A549 (cell line): ENCODE data around the gene TYRO3. TPM values are rescaled to one million over a fixed set of nuclear protein-coding genes. Genes with fewer than 3 reads are reported as not detected.
"Not testable (repeated sequence)": the region's sequence is repeated elsewhere in the genome, so short reads cannot be mapped to it uniquely, and the experiment has no call there.

Source experiments
- ATAC-seq, 2 experiments: fragments of 200-7000 bp in 1 of 2; fragments of >200 bp in 1 of 2; cut with Nextera tagmentation in 1 of 2; cut with Tn5 transposase in 1 of 2; 3 replicates each; pipeline versions ENCODE4 v1.8.0 to v1.9.1; 2018 to 2020; ENCODE audit warnings: mild to moderate bottlenecking in 1 of 2, moderate library complexity in 1 of 2
- CTCF ChIA-PET: fragments of 300-600 bp; sonication (Branson Sonifier 250); formaldehyde crosslinking; extraction: SDS; loops from one replicate; lab custom pipeline; 2021; ENCODE audit warnings: antibody characterized with exemption, inconsistent platforms; lab: Yijun Ruan, JAX
- POLR2A ChIA-PET: fragments of 350-600 bp; formaldehyde crosslinking; extraction: SDS; loops from one replicate; lab custom pipeline; 2021; ENCODE audit warnings: antibody characterized with exemption, inconsistent platforms; lab: Yijun Ruan, JAX
- DNase-seq, 2 experiments: peaks; one replicate each; pipeline versions ENCODE4 v3.0.0 to v3.0.0-alpha.2; 2011 to 2016; ENCODE audit warnings: low read depth in 1 of 2, low spot score in 1 of 2
- FAIRE-seq: peaks from 2 replicates; lab custom pipeline; 2011; peaks lifted over from hg19 to GRCh38; lab: Jason Lieb, UNC
- H3K27ac ChIP-seq, 2 experiments: fragments of >200 bp; sonication (Bioruptor Twin); formaldehyde crosslinking; 3 replicates each; pipeline ENCODE4 v1.5.1; 2016 to 2017
- H3K4me1 ChIP-seq: fragments of >200 bp; sonication (Bioruptor Twin); formaldehyde crosslinking; 3 replicates; pipeline ENCODE4 v1.6.1; 2016
- H3K4me2 ChIP-seq: fragments of >200 bp; sonication (Bioruptor Twin); formaldehyde crosslinking; 3 replicates; pipeline ENCODE4 v1.6.1; 2016
- H3K4me3 ChIP-seq: fragments of >200 bp; sonication (Bioruptor Twin); formaldehyde crosslinking; 3 replicates; pipeline ENCODE4 v1.5.1; 2016
- H3K9me3 ChIP-seq: fragments of >200 bp; sonication (Bioruptor Twin); formaldehyde crosslinking; 3 replicates; pipeline ENCODE4 v1.6.1; 2016
- ATOH8 ChIP-seq: fragments of 250-450 bp; sonication (Bioruptor Pico); IDR thresholded peaks from 2 replicates; pipeline ENCODE4 v1.5.0; 2020; ENCODE audit warnings: low read depth, mild to moderate bottlenecking, moderate library complexity
- CTCF ChIP-seq: fragments of >200 bp; sonication (Bioruptor Twin); formaldehyde crosslinking; IDR thresholded peaks from 3 replicates; pipeline ENCODE4 v1.5.1; 2016
- E2F6 ChIP-seq: IDR thresholded peaks from 2 replicates; pipeline ENCODE4 v1.6.1; 2012; ENCODE audit warnings: low read depth, borderline replicate concordance
- EP300 ChIP-seq, 2 experiments: fragments of >200 bp; sonication (Bioruptor Twin); formaldehyde crosslinking; IDR thresholded peaks; 2 replicates in 1 of 2; 3 replicates in 1 of 2; pipeline ENCODE4 v1.6.1; 2016 to 2017
- FOSB ChIP-seq: fragments of 250-450 bp; sonication (Bioruptor Pico); IDR thresholded peaks from 2 replicates; pipeline ENCODE4 v1.5.0; 2020; ENCODE audit warnings: mild to moderate bottlenecking, moderate library complexity
- HES2 ChIP-seq: fragments of >200 bp; sonication (Bioruptor Twin); formaldehyde crosslinking; IDR thresholded peaks from 2 replicates; pipeline ENCODE4 v1.6.1; 2016
- HMGXB4 ChIP-seq: fragments of 250-450 bp; sonication (Bioruptor Pico); IDR thresholded peaks from 2 replicates; pipeline ENCODE4 v1.5.0; 2021; ENCODE audit warnings: mild to moderate bottlenecking, moderate library complexity, borderline replicate concordance
- HOXB13 ChIP-seq: fragments of 250-450 bp; sonication (Bioruptor Pico); IDR thresholded peaks from 2 replicates; pipeline ENCODE4 v1.5.0; 2020; ENCODE audit warnings: low read depth, mild to moderate bottlenecking, moderate library complexity
- HOXB5 ChIP-seq: fragments of 250-450 bp; sonication (Bioruptor Pico); IDR thresholded peaks from 2 replicates; pipeline ENCODE4 v1.5.0; 2020; ENCODE audit warnings: mild to moderate bottlenecking, moderate library complexity
- JUNB ChIP-seq: fragments of >200 bp; sonication (Bioruptor Twin); formaldehyde crosslinking; IDR thresholded peaks from 2 replicates; pipeline ENCODE4 v1.6.1; 2016
- MAFK ChIP-seq: fragments of 450-650 bp; IDR thresholded peaks from 2 replicates; pipeline ENCODE4 v1.6.1; 2014; ENCODE audit not compliant: partially characterized antibody
- MAX ChIP-seq: IDR thresholded peaks from 2 replicates; pipeline ENCODE4 v1.6.1; 2012
- MYC ChIP-seq: IDR thresholded peaks from 2 replicates; pipeline ENCODE4 v1.6.1; 2012; ENCODE audit warnings: mild to moderate bottlenecking, inconsistent platforms, low read length, improper control_type of control experiment, borderline replicate concordance
- NFE2L2 ChIP-seq: fragments of 150-350 bp; conservative IDR thresholded peaks from 2 replicates; pipeline ENCODE4 v1.6.1; 2014; ENCODE audit warnings: low read length
- POLR2A ChIP-seq: IDR thresholded peaks from 2 replicates; pipeline ENCODE4 v1.6.1; 2012; ENCODE audit warnings: mild to moderate bottlenecking, low read length
- RAD21 ChIP-seq, 2 experiments: fragments of >200 bp in 1 of 2; sonication (Bioruptor Twin) in 1 of 2; formaldehyde crosslinking in 1 of 2; IDR thresholded peaks in 1 of 2; conservative IDR thresholded peaks in 1 of 2; 2 replicates in 1 of 2; 3 replicates in 1 of 2; pipeline ENCODE4 v1.6.1; 2012 to 2018; ENCODE audit warnings: inconsistent platforms in 1 of 2
- RARB ChIP-seq: fragments of 250-450 bp; sonication (Bioruptor Pico); IDR thresholded peaks from 2 replicates; pipeline ENCODE4 v1.8.0; 2021; ENCODE audit warnings: mild to moderate bottlenecking, moderate library complexity
- RNF2 ChIP-seq: fragments of 200-600 bp; sonication (generic); IDR thresholded peaks from 2 replicates; pipeline ENCODE4 v1.6.1; 2016; ENCODE audit warnings: low read depth, mild to moderate bottlenecking, antibody characterized with exemption, moderate library complexity, borderline replicate concordance
- SMC3 ChIP-seq: fragments of >200 bp; sonication (Bioruptor Twin); formaldehyde crosslinking; IDR thresholded peaks from 3 replicates; pipeline ENCODE4 v1.6.1; 2018; ENCODE audit warnings: inconsistent platforms
- TP53 ChIP-seq: fragments of 250-450 bp; sonication (Bioruptor Pico); IDR thresholded peaks from 2 replicates; pipeline ENCODE4 v1.5.0; 2021; ENCODE audit warnings: mild to moderate bottlenecking, moderate library complexity
- USF2 ChIP-seq: fragments of 450-650 bp; IDR thresholded peaks from 2 replicates; pipeline ENCODE4 v1.6.1; 2014; ENCODE audit warnings: antibody characterized with exemption
- ZC3H11A ChIP-seq: fragments of 450-650 bp; IDR thresholded peaks from 2 replicates; pipeline ENCODE4 v1.6.1; 2014; ENCODE audit warnings: antibody characterized with exemption, mild to moderate bottlenecking
- ZFP36 ChIP-seq: fragments of 450-650 bp; IDR thresholded peaks from 2 replicates; pipeline ENCODE4 v1.6.1; 2014; ENCODE audit warnings: borderline replicate concordance; ENCODE audit not compliant: partially characterized antibody
- ZNF302 ChIP-seq: fragments of 250-450 bp; sonication (Bioruptor Pico); IDR thresholded peaks from 2 replicates; pipeline ENCODE4 v1.9.0; 2021; ENCODE audit warnings: inconsistent platforms, mild to moderate bottlenecking, moderate library complexity
- WGBS: methylation state at CpG from one replicate; pipeline ENCODE4 v1.1.6; 2017; ENCODE audit errors: missing lambda C conversion rate; 5-methylcytosine and 5-hydroxymethylcytosine counted together
- polyA plus RNA-seq, 4 experiments: library from polyadenylated mRNA; depleted of rRNA in 3 of 4; stranded (reverse); fragments of >200 nt; fragmentation: RNase III in 1 of 4; extraction: RNeasy Plus Mini Kit Qiagen cat#74134 plus additional on column Dnase treatment in 1 of 4; gene quantifications; 2 replicates in 3 of 4; 3 replicates in 1 of 4; pipeline ENCODE4 v1.2.3, GENCODE V29; 2011 to 2017

The TYRO3 gene
- polyA plus RNA-seq, 2 of the 4 experiments (the other 2 are of a cell fraction): 7.6 to 8.1 TPM

- peaks cover 5% of the 10 kb centered on the region; the same call in 1 of the 3 replicates for H3K4me1 ChIP-seq
- H3K27ac ChIP-seq: peak overlapping the region; percentile 41 to 76; a peak in 5 of 6 replicates
- ChIA-PET POLR2A (interaction anchor here (1.1 to 1.2 kb wide), 2 partner anchors 36 to 41 kb away, joined by 6 to 9 read pairs; partner anchors contain the start of gene RPAP1), CTCF (interaction anchor here (0.7 to 2.4 kb wide), 9 partner anchors 10 to 119 kb away, joined by 3 to 11 read pairs (median 5); partner anchors contain the start of gene MGA)
- peak overlapping the region; percentile 39 for H3K4me3 ChIP-seq
- 27% methylated on average over 39 of the region's 78 CpGs for WGBS
- peak; percentile 35 to 44 for DNase-seq
- H3K9me3 ChIP-seq: no peaks in the 10 kb centered on the region
- peak; percentile 91 to 92 for ATAC-seq
- no peak for TF ChIP-seq NFE2L2
- TF ChIP-seq RNF2: no peak
- no peak for TF ChIP-seq TP53 (CRISPR knock-in tag)
- TF ChIP-seq POLR2A: no peak
- TF ChIP-seq HOXB13 (CRISPR knock-in tag): 0 out of 2 replicates have a peak, but pooled peaks have one; percentile 40
- TF ChIP-seq FOSB: no peak
- no peak for TF ChIP-seq ATOH8 (CRISPR knock-in tag)
- no peak for TF ChIP-seq RARB (CRISPR knock-in tag)
- TF ChIP-seq ZFP36: no peak
- TF ChIP-seq E2F6: peak; percentile 65
- TF ChIP-seq ZNF302 (CRISPR knock-in tag): no peak
- TF ChIP-seq MAFK: no peak
- no peak for TF ChIP-seq EP300 (IDR thresholded peaks at IDR 0.05)
- TF ChIP-seq RAD21 (conservative IDR thresholded peaks at IDR 0.05 in 1 of 2, IDR thresholded peaks at IDR 0.05 in 1 of 2): no peak
- peak; percentile 93 for TF ChIP-seq MAX
- TF ChIP-seq HMGXB4 (CRISPR knock-in tag): no peak
- peak; percentile 38; the same call in 1 of the 2 replicates for TF ChIP-seq USF2
- TF ChIP-seq MYC: peak; percentile 64; the same call in 1 of the 2 replicates
- no peak for TF ChIP-seq ZC3H11A
- no peak for TF ChIP-seq HES2
- TF ChIP-seq CTCF: peak; percentile 24; the same call in 2 of the 3 replicates
- TF ChIP-seq HOXB5 (CRISPR knock-in tag): no peak
- TF ChIP-seq JUNB: no peak
- TF ChIP-seq SMC3: no peak
- TF ChIP-seq, all 56 proteins: peak for 6
- H3K4me2 ChIP-seq: peak overlapping the region; percentile 87
- no peak for FAIRE-seq
These were observed 26.4 kb downstream of the TYRO3 start for GRCh38 chr15:41585127-41586047.

- FAIRE-seq, POLR2A ChIA-PET, H3K27ac ChIP-seq, DNase-seq, H3K4me3 ChIP-seq, ATAC-seq, H3K4me1 ChIP-seq, H3K9me3 ChIP-seq, H3K4me2 ChIP-seq: not testable (repeated sequence)
- CTCF ChIA-PET: interaction anchor here (0.9 to 2.0 kb wide), 3 partner anchors 14 to 120 kb away, joined by 4 to 11 read pairs (median 7); no protein-coding TSS in a partner anchor
- WGBS: 88% methylated on average over 14 of the region's 14 CpGs
These were observed 27.7 kb downstream of the TYRO3 start for GRCh38 chr15:41586531-41587282.

- H3K4me2 ChIP-seq, H3K4me1 ChIP-seq, DNase-seq, H3K9me3 ChIP-seq, H3K4me3 ChIP-seq, POLR2A ChIA-PET, FAIRE-seq, ATAC-seq, H3K27ac ChIP-seq: not testable (repeated sequence)
- CTCF ChIA-PET: interaction anchor here (0.6 to 2.9 kb wide), 2 partner anchors 15 to 144 kb away, joined by 3 to 14 read pairs; no protein-coding TSS in a partner anchor
- 68% methylated on average over 4 of the region's 4 CpGs for WGBS
These were observed 30.0 kb downstream of the TYRO3 start for GRCh38 chr15:41589018-41589417.
